GM12892 (cell line): Measurements from ENCODE around the gene RSPO1.

Experiments
- POLR2A ChIP-seq: IDR thresholded peaks from 2 replicates; pipeline ENCODE4 v1.6.1; 2011; ENCODE audit warnings: low read depth, low read length, control low read depth
- POLR2AphosphoS5 ChIP-seq: IDR thresholded peaks from 2 replicates; pipeline ENCODE4 v1.6.1; 2011; ENCODE audit warnings: low read depth, low read length, control low read depth

- TF ChIP-seq POLR2AphosphoS5 (no peak), POLR2A (no peak)
These were observed at the start of gene RSPO1 for GRCh38 chr1:37634244-37634991.
